Esophagus squamous epithelium (tissue), 5 donors: ENCODE results near the gene HMX2. TPM values are rescaled to one million over a fixed set of nuclear protein-coding genes. Genes with fewer than 3 reads are reported as not detected.

Experiments used
- DNase-seq: peaks from one replicate; lab custom pipeline; 2025; lab: John Stamatoyannopoulos, UW
- H3K27ac ChIP-seq, 4 donors: fragments of 200-600 bp; sonication (generic); one replicate each; pipeline ENCODE4 v1.5.1; 2016 to 2019; ENCODE audit warnings: mild to moderate bottlenecking in 1 of 4
- H3K27me3 ChIP-seq, 4 donors: fragments of 200-600 bp; sonication (generic); 1 replicate in 3 of 4; 2 replicates in 1 of 4; pipeline versions ENCODE4 v1.5.1 to v1.6.0; 2017 to 2021; ENCODE audit warnings: antibody characterized with exemption in 1 of 4
- H3K36me3 ChIP-seq, 3 donors: fragments of 200-600 bp; sonication (generic); one replicate each; pipeline ENCODE4 v1.5.1; 2016 to 2019
- H3K4me1 ChIP-seq, 3 donors: fragments of 200-600 bp; sonication (generic); one replicate each; pipeline ENCODE4 v1.5.1; 2017 to 2019
- H3K4me3 ChIP-seq, 4 donors: fragments of 200-600 bp; sonication (generic); 1 replicate in 3 of 4; 2 replicates in 1 of 4; pipeline ENCODE4 v1.5.1; 2016 to 2019; ENCODE audit warnings: mild to moderate bottlenecking in 2 of 4, moderate library complexity in 1 of 4
- H3K9me3 ChIP-seq, 3 donors: fragments of 200-600 bp; sonication (generic); one replicate each; pipeline ENCODE4 v1.5.1; 2016 to 2019
- POLR2A ChIP-seq, 4 donors: fragments of 450-650 bp; IDR thresholded peaks; one replicate each; pipeline ENCODE4 v1.6.1; 2017; ENCODE audit warnings: antibody characterized with exemption in 4 of 4, mild to moderate bottlenecking in 4 of 4, moderate library complexity in 3 of 4
- WGBS, 2 donors: methylation state at CpG; one replicate each; pipeline ENCODE4 v1.1.5; 2018; 5-methylcytosine and 5-hydroxymethylcytosine counted together
- intact Hi-C: fragments of 100-400 bp; cut with DNase I; formaldehyde crosslinking; loops from one replicate; pipeline ENCODE4 v1.15.0; 2022
- total RNA-seq, 4 donors: library from RNA; depleted of rRNA; stranded (reverse); fragments of >200 nt; gene quantifications; one replicate each; pipeline ENCODE4 v1.1.0, GENCODE V29; 2016
- TF ChIP-seq, protein P1 (sequence below), 6 experiments: fragments of 450-650 bp in 4 of 6; fragments of 200-600 bp in 2 of 6; sonication (generic) in 2 of 6; IDR thresholded peaks; one replicate each; pipeline ENCODE4 v1.5.1; 2016 to 2019; ENCODE audit warnings: antibody characterized with exemption in 6 of 6, mild to moderate bottlenecking in 4 of 6, moderate library complexity in 4 of 6
- donor health status: DM: yes; HTN: yes; CAD: no.

Gene HMX2
- total RNA-seq, 4 donors from 2014 or later: not detected

DNA sequence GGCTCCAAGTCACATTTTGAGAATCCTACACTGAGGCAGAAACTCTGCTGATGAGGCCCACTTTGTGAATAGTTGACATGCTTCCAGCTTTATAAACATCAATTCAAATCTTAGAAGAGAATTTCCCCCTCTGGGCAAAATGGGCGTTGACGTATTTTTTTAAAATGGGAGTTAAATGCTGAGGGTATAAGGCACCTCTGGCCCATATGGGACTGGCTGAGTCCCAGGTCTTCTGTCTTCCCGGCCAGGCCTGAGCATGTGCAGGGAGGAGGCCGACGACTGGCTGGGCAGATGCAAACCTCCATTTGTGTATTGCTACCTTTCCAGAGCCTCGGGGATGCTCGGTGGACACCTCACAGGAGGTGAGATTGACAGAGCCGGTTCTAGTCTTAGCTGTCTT, 44.0 kb downstream of the HMX2 start:
- Histone ChIP-seq H3K27ac (no peak overlapping the region), H3K27me3 (no peaks in the 10 kb centered on the region), H3K4me1 (no peaks in the 10 kb centered on the region), H3K36me3 (peaks cover 0 to 32% (median 0%) of the 10 kb centered on the region in 3 donors), H3K9me3 (no peaks in the 10 kb centered on the region), H3K4me3 (no peak overlapping the region)
- no peak for DNase-seq
- 57 to 64% methylated on average over 4 to 7 of the region's 8 CpGs for WGBS, 2 donors
- intact Hi-C loops: no loop called here
- TF ChIP-seq, protein P1, sequence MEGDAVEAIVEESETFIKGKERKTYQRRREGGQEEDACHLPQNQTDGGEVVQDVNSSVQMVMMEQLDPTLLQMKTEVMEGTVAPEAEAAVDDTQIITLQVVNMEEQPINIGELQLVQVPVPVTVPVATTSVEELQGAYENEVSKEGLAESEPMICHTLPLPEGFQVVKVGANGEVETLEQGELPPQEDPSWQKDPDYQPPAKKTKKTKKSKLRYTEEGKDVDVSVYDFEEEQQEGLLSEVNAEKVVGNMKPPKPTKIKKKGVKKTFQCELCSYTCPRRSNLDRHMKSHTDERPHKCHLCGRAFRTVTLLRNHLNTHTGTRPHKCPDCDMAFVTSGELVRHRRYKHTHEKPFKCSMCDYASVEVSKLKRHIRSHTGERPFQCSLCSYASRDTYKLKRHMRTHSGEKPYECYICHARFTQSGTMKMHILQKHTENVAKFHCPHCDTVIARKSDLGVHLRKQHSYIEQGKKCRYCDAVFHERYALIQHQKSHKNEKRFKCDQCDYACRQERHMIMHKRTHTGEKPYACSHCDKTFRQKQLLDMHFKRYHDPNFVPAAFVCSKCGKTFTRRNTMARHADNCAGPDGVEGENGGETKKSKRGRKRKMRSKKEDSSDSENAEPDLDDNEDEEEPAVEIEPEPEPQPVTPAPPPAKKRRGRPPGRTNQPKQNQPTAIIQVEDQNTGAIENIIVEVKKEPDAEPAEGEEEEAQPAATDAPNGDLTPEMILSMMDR (IDR thresholded peaks at IDR 0.05): no peak
- no peak for TF ChIP-seq POLR2A (IDR thresholded peaks at IDR 0.05)

DNA sequence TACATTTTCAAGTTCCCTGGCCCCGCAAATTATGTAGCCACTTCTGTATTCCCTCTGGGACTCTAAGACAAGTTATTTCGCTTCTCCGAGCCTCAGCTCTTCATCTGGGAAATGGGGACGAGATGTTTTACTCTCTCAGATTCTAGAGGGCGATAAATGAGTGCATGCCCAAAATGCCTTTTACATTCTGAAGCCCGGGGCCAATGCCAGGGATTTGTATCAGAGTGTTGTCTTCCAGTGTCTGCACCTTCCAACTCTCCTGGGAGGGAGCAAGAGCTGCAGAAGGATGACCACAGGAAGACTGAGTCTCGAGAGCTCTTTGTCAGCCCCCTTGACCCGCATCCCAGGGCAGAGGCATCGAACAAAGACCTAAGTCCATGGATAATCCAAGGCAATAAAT, 46.1 kb downstream of the HMX2 start:
- intact Hi-C loops: no loop called here
- H3K36me3 ChIP-seq: peaks cover 0 to 26% (median 0%) of the 10 kb centered on the region in 3 donors
- TF ChIP-seq, protein P1 (IDR thresholded peaks at IDR 0.05): no peak
- TF ChIP-seq POLR2A (IDR thresholded peaks at IDR 0.05): no peak
- H3K4me1 ChIP-seq: no peaks in the 10 kb centered on the region
- no peaks in the 10 kb centered on the region for H3K9me3 ChIP-seq
- WGBS, 2 donors: 93% methylated on average over 6 to 8 of the region's 9 CpGs
- H3K4me3 ChIP-seq: no peak overlapping the region
- no peak overlapping the region for H3K27ac ChIP-seq
- H3K27me3 ChIP-seq: no peaks in the 10 kb centered on the region
- no peak for DNase-seq

Other genes with a start within 250 kb of the HMX2 start
- not detected for gene FAM24A, start 237.5 kb upstream of the HMX2 start, total RNA-seq
- gene C10orf88, start 193.9 kb upstream of the HMX2 start, total RNA-seq: 1 to 10 TPM; 4.0 to 7.6 (median 4.6) TPM
- gene PSTK, start 167.7 kb upstream of the HMX2 start, total RNA-seq: 1 to 10 TPM; 2.5 to 3.0 (median 2.6) TPM
- gene IKZF5, start 139.3 kb upstream of the HMX2 start, total RNA-seq: 10 to 100 TPM in 1 of 4 donors, 1 to 10 TPM in 3; 2.9 to 12.0 (median 5.7) TPM
- 10 to 100 TPM in 2 of 4 donors, 1 to 10 TPM in 2; 7.5 to 13.5 (median 10.4) TPM for gene ACADSB, start 139.1 kb upstream of the HMX2 start, total RNA-seq
- not detected for gene HMX3, start 12.2 kb upstream of the HMX2 start, total RNA-seq
- 100 to 1,000 TPM in 2 of 4 donors, 10 to 100 TPM in 2; 84.3 to 121 (median 100) TPM for gene BUB3, start 6.3 kb downstream of the HMX2 start, total RNA-seq